Loucy (cell line): ENCODE measurements around the gene LTC4S.

Experiments used
- H2AFZ ChIP-seq: fragments of 200-600 bp; sonication (generic); 2 replicates; pipeline ENCODE4 v1.6.0; 2016; ENCODE audit warnings: antibody characterized with exemption, mild to moderate bottlenecking, low read length, moderate library complexity
- H3F3A ChIP-seq: fragments of 200-600 bp; 2 replicates; pipeline ENCODE4 v1.6.0; 2016; ENCODE audit warnings: antibody characterized with exemption, low read depth, mild to moderate bottlenecking
- H3K27me3 ChIP-seq: fragments of 200-600 bp; sonication (generic); 2 replicates; pipeline ENCODE4 v1.6.1; 2014; ENCODE audit warnings: low read length, mild to moderate bottlenecking; ENCODE audit not compliant: insufficient read depth, poor library complexity, severe bottlenecking
- H3K36me3 ChIP-seq: fragments of 200-600 bp; sonication (generic); 2 replicates; pipeline ENCODE4 v1.6.1; 2016; ENCODE audit warnings: low read length; ENCODE audit not compliant: insufficient read depth
- H3K4me1 ChIP-seq: fragments of 200-600 bp; sonication (generic); 2 replicates; pipeline ENCODE4 v1.5.1; 2014; ENCODE audit warnings: low read length, mild to moderate bottlenecking; ENCODE audit not compliant: insufficient read depth, poor library complexity, severe bottlenecking
- H3K4me2 ChIP-seq: fragments of 200-600 bp; sonication (generic); 2 replicates; pipeline ENCODE4 v1.6.0; 2014; ENCODE audit warnings: antibody characterized with exemption, low read length, low read depth, mild to moderate bottlenecking; ENCODE audit not compliant: poor library complexity, severe bottlenecking
- H3K4me3 ChIP-seq: fragments of 200-600 bp; sonication (generic); 2 replicates; pipeline ENCODE4 v1.5.1; 2014; ENCODE audit warnings: low read length, mild to moderate bottlenecking, mixed read lengths; ENCODE audit not compliant: poor library complexity, severe bottlenecking
- H3K79me2 ChIP-seq: fragments of 200-600 bp; sonication (generic); 2 replicates; pipeline ENCODE4 v1.6.1; 2014; ENCODE audit warnings: low read length; ENCODE audit not compliant: insufficient read depth
- H3K9ac ChIP-seq: fragments of 200-600 bp; sonication (generic); 2 replicates; pipeline ENCODE4 v1.6.0; 2014; ENCODE audit warnings: mild to moderate bottlenecking, low read depth, low read length, moderate library complexity; ENCODE audit not compliant: poor library complexity, severe bottlenecking
- H3K9me2 ChIP-seq: fragments of 200-600 bp; sonication (generic); replicated peaks from 2 replicates; pipeline ENCODE4 v1.6.1; 2016; ENCODE audit warnings: low read depth, low read length, mixed read lengths
- H3K9me3 ChIP-seq: fragments of 200-600 bp; sonication (generic); 2 replicates; pipeline ENCODE4 v1.6.1; 2014; ENCODE audit warnings: mild to moderate bottlenecking, antibody characterized with exemption, low read length, low read depth; ENCODE audit not compliant: insufficient read depth
- H4K20me1 ChIP-seq: fragments of 200-600 bp; sonication (generic); 2 replicates; pipeline ENCODE4 v1.6.0; 2014; ENCODE audit warnings: antibody characterized with exemption, low read length, mild to moderate bottlenecking; ENCODE audit not compliant: insufficient read depth, poor library complexity, severe bottlenecking
- EZH2phosphoT487 ChIP-seq: fragments of 200-600 bp; IDR thresholded peaks from 2 replicates; pipeline ENCODE4 v1.6.1; 2018; ENCODE audit warnings: antibody characterized with exemption, mild to moderate bottlenecking, moderate library complexity, borderline replicate concordance
- TF ChIP-seq, protein P1 (sequence below): fragments of 200-600 bp; sonication (generic); conservative IDR thresholded peaks from 2 replicates; pipeline ENCODE4 v1.5.1; 2014; ENCODE audit warnings: mild to moderate bottlenecking, antibody characterized with exemption, low read length

Gene LTC4S

DNA sequence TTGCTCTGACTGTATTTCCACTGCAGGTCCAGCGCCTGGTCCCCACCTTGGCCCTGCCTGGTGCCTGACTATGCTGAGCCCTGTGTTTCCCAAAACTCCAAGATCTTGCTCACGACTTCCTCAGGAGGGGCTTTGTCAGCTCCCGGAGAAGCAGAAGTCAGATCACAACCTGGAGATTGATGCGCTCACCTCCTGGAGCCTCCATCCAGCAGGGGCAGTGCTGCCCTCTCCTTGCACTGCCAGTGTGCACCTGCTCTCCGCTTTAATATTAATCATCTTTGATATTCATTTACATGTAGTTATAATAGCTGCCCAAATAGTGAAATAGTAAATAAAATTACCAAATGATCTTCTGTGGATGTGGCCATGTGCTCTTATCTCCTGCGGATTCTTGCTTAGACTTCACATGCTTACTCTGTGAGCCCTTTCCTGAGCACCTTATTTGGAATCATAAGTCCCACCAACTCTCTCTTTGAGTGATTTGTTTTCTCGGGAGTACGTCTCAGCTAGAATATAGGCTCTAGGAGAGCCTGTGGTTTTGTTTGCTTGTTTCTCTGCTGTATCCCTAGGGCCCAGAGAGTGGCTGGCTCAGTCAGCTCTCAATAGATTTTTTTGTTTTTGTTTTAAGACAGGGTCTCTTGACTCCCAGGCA is 43.8 kb upstream of the LTC4S start:
- Histone ChIP-seq H3K9me2 (no peaks in the 10 kb centered on the region), H3K4me2 (no peak overlapping the region), H3K9ac (no peak overlapping the region), H3K27me3 (no peaks in the 10 kb centered on the region), H4K20me1 (peaks cover 11% of the 10 kb centered on the region), H3F3A (no peaks in the 10 kb centered on the region), H3K36me3 (no peaks in the 10 kb centered on the region), H2AFZ (no peak overlapping the region), H3K9me3 (no peaks in the 10 kb centered on the region), H3K79me2 (peaks cover 71% of the 10 kb centered on the region; the same call in 1 of the 2 replicates), H3K4me1 (no peaks in the 10 kb centered on the region), H3K4me3 (no peak overlapping the region)
- no peak for TF ChIP-seq EZH2phosphoT487
- TF ChIP-seq, protein P1, sequence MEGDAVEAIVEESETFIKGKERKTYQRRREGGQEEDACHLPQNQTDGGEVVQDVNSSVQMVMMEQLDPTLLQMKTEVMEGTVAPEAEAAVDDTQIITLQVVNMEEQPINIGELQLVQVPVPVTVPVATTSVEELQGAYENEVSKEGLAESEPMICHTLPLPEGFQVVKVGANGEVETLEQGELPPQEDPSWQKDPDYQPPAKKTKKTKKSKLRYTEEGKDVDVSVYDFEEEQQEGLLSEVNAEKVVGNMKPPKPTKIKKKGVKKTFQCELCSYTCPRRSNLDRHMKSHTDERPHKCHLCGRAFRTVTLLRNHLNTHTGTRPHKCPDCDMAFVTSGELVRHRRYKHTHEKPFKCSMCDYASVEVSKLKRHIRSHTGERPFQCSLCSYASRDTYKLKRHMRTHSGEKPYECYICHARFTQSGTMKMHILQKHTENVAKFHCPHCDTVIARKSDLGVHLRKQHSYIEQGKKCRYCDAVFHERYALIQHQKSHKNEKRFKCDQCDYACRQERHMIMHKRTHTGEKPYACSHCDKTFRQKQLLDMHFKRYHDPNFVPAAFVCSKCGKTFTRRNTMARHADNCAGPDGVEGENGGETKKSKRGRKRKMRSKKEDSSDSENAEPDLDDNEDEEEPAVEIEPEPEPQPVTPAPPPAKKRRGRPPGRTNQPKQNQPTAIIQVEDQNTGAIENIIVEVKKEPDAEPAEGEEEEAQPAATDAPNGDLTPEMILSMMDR = no peak

DNA sequence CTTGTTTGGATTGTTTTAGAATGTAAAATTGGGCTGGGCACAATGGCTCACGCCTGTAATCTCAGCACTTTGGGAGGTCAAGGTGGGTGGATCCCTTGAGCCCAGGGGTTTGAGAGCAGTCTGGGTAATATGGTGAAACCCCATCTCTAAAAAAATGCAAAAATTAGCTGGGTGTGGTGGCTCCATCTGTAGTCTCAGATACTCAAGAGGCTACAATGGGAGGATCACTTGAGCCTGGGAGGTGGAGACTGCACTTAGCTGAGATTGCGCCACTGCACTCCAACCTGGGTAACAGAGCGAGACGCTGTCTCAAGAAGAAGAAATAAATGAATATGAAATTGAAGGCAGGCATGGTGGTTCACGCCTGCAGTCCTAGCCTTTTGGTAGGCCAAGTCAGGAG is 39.8 kb upstream of the LTC4S start:
- H3K4me2 ChIP-seq = no peak overlapping the region
- H3K27me3 ChIP-seq = no peaks in the 10 kb centered on the region
- no peaks in the 10 kb centered on the region for H3K9me3 ChIP-seq
- H3K79me2 ChIP-seq = peaks cover 72% of the 10 kb centered on the region; the same call in 1 of the 2 replicates
- no peak overlapping the region for H3K4me3 ChIP-seq
- no peak for TF ChIP-seq EZH2phosphoT487
- TF ChIP-seq, protein P1 = no peak
- H4K20me1 ChIP-seq = peaks cover 14% of the 10 kb centered on the region
- H3F3A ChIP-seq = no peaks in the 10 kb centered on the region
- no peaks in the 10 kb centered on the region for H3K9me2 ChIP-seq
- no peaks in the 10 kb centered on the region for H3K4me1 ChIP-seq
- H2AFZ ChIP-seq = no peak overlapping the region
- H3K36me3 ChIP-seq = no peaks in the 10 kb centered on the region
- H3K9ac ChIP-seq = no peak overlapping the region

DNA sequence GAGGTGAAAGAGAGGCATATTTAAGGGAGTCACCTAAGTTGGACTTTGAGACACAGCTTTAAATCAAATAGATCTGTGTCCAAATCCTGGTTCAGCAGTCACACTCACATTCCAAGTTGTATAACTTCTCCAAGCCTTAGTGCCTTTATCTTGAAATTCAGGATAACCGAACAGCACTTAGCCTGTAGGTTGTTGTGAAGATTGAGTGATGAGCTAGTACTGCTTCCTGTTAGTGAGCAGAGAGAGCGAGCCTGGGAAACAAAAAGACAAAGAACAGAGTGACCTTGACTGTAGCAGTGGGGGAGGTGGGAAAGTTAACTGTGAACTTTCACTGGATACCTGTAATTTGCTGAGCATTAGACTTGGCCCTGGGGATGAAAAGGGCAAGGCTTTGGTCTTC is 38.8 kb upstream of the LTC4S start:
- Histone ChIP-seq H3K9ac (no peak overlapping the region), H2AFZ (no peak overlapping the region), H4K20me1 (peaks cover 21% of the 10 kb centered on the region), H3F3A (no peaks in the 10 kb centered on the region), H3K4me3 (no peak overlapping the region), H3K4me1 (no peaks in the 10 kb centered on the region), H3K79me2 (peaks cover 75% of the 10 kb centered on the region; the same call in 1 of the 2 replicates), H3K4me2 (no peak overlapping the region), H3K27me3 (no peaks in the 10 kb centered on the region), H3K36me3 (no peaks in the 10 kb centered on the region), H3K9me2 (no peaks in the 10 kb centered on the region), H3K9me3 (no peaks in the 10 kb centered on the region)
- TF ChIP-seq, protein P1 = no peak
- no peak for TF ChIP-seq EZH2phosphoT487
